SKM-1 (cell line): ENCODE results near the gene RGS8.

ENCODE experiments used
- DNase-seq: peaks from one replicate; lab custom pipeline; 2025; ENCODE audit not compliant: unreplicated experiment; lab: John Stamatoyannopoulos, UW

The RGS8 gene

GRCh38 chr1:182684116-182684828 is at the start of gene RGS8:
Gene RGS8, minus strand, starts transcription at chr1:182684587. Its CDS starts 14,938 bp downstream, at chr1:182669649.
- no peak for DNase-seq

GRCh38 chr1:182731852-182732575 is 47.6 kb upstream of the RGS8 start:
- DNase-seq = no peak

GRCh38 chr1:182726912-182727311 is 42.5 kb upstream of the RGS8 start:
- no peak for DNase-seq

GRCh38 chr1:182725259-182726255 is 41.2 kb upstream of the RGS8 start:
- DNase-seq = no peak

- no peak for DNase-seq
These were observed 39.8 kb upstream of the RGS8 start for GRCh38 chr1:182724215-182724614.

GRCh38 chr1:182723200-182723599 is 38.8 kb upstream of the RGS8 start:
- no peak for DNase-seq

GRCh38 chr1:182721525-182721924 is 37.1 kb upstream of the RGS8 start:
- no peak for DNase-seq

- no peak for DNase-seq
These were observed 36.1 kb upstream of the RGS8 start for GRCh38 chr1:182720463-182720862.

GRCh38 chr1:182719553-182719952 is 35.2 kb upstream of the RGS8 start:
- no peak for DNase-seq

- DNase-seq = no peak
These were observed 33.9 kb upstream of the RGS8 start for GRCh38 chr1:182718311-182718710.

GRCh38 chr1:182716740-182717720 is 32.6 kb upstream of the RGS8 start:
- no peak for DNase-seq

GRCh38 chr1:182715531-182715930 is 31.1 kb upstream of the RGS8 start:
- DNase-seq = no peak

GRCh38 chr1:182714546-182714945 is 30.2 kb upstream of the RGS8 start:
- DNase-seq = no peak

- DNase-seq = no peak
These were observed 29.6 kb upstream of the RGS8 start for GRCh38 chr1:182713939-182714338.

- DNase-seq = no peak
These were observed 29.1 kb upstream of the RGS8 start for GRCh38 chr1:182713492-182713891.

- no peak for DNase-seq
These were observed 25.5 kb upstream of the RGS8 start for GRCh38 chr1:182709855-182710254.

GRCh38 chr1:182709225-182709764 is 24.9 kb upstream of the RGS8 start:
- no peak for DNase-seq

- DNase-seq = no peak
These were observed 22.7 kb upstream of the RGS8 start for GRCh38 chr1:182707122-182707521.

GRCh38 chr1:182704677-182705076 is 20.3 kb upstream of the RGS8 start:
- no peak for DNase-seq

- no peak for DNase-seq
These were observed 19.2 kb upstream of the RGS8 start for GRCh38 chr1:182703539-182703938.
